Skeletal muscle tissue (tissue), 4 donors: ENCODE data around the gene CCDC186. TPM values are rescaled to one million over a fixed set of nuclear protein-coding genes. Genes with fewer than 3 reads are reported as not detected.

Experiments used
- H3K27ac ChIP-seq: one replicate; pipeline ENCODE4 v1.7.0; 2013; ENCODE audit warnings: mild to moderate bottlenecking, low read depth, low read length, inconsistent platforms
- H3K27me3 ChIP-seq, 3 donors: one replicate each; pipeline ENCODE4 v1.7.0; 2013; ENCODE audit warnings: low read length in 3 of 3; ENCODE audit not compliant: control insufficient read depth in 3 of 3, insufficient read depth in 3 of 3
- H3K36me3 ChIP-seq, 3 donors: one replicate each; pipeline ENCODE4 v1.7.0; 2013; ENCODE audit warnings: low read length in 3 of 3; ENCODE audit not compliant: control insufficient read depth in 3 of 3, insufficient read depth in 3 of 3
- H3K4me1 ChIP-seq, 3 donors: one replicate each; pipeline ENCODE4 v1.7.0; 2013; ENCODE audit warnings: low read length in 3 of 3, mild to moderate bottlenecking in 3 of 3; ENCODE audit not compliant: control insufficient read depth in 3 of 3, insufficient read depth in 3 of 3
- H3K4me3 ChIP-seq, 3 donors: one replicate each; pipeline ENCODE4 v1.7.0; 2013; ENCODE audit warnings: low read length in 3 of 3
- H3K9ac ChIP-seq, 3 donors: one replicate each; pipeline ENCODE4 v1.7.0; 2013; ENCODE audit warnings: low read length in 3 of 3, mild to moderate bottlenecking in 3 of 3, moderate library complexity in 2 of 3, low read depth in 1 of 3
- H3K9me3 ChIP-seq, 3 donors: one replicate each; pipeline ENCODE4 v1.7.0; 2013; ENCODE audit warnings: low read length in 3 of 3; ENCODE audit not compliant: control insufficient read depth in 3 of 3
- total RNA-seq: library from RNA; depleted of rRNA; stranded (reverse); fragments of >200 nt; gene quantifications from one replicate; pipeline ENCODE4 v1.2.3, GENCODE V29; 2014
- donor health status: Osteomylitis.

Gene CCDC186
- total RNA-seq, 1 donor from 2014 or later, result 9.4 TPM

GRCh38 chr10:114199239-114199638, 25.2 kb upstream of the CCDC186 start:
- Histone ChIP-seq H3K36me3 (no peaks in the 10 kb centered on the region), H3K9ac (no peak overlapping the region), H3K27me3 (no peaks in the 10 kb centered on the region), H3K27ac (no peak overlapping the region), H3K4me1 (no peaks in the 10 kb centered on the region), H3K4me3 (no peak overlapping the region), H3K9me3 (no peaks in the 10 kb centered on the region)

- Histone ChIP-seq H3K27me3 (no peaks in the 10 kb centered on the region), H3K36me3 (no peaks in the 10 kb centered on the region), H3K4me1 (no peaks in the 10 kb centered on the region), H3K9ac (no peak overlapping the region), H3K27ac (no peak overlapping the region), H3K4me3 (no peak overlapping the region), H3K9me3 (no peaks in the 10 kb centered on the region)
Measured at GRCh38 chr10:114195079-114195478, 21.1 kb upstream of the CCDC186 start.

- Histone ChIP-seq H3K9ac (no peak overlapping the region), H3K4me1 (no peaks in the 10 kb centered on the region), H3K27ac (no peak overlapping the region), H3K36me3 (no peaks in the 10 kb centered on the region), H3K9me3 (no peaks in the 10 kb centered on the region), H3K27me3 (no peaks in the 10 kb centered on the region), H3K4me3 (no peak overlapping the region)
Measured at GRCh38 chr10:114189700-114190099, 15.7 kb upstream of the CCDC186 start.

- H3K27ac ChIP-seq, result no peak overlapping the region
- H3K4me1 ChIP-seq, result no peaks in the 10 kb centered on the region
- H3K27me3 ChIP-seq, result no peaks in the 10 kb centered on the region
- no peaks in the 10 kb centered on the region for H3K9me3 ChIP-seq
- H3K36me3 ChIP-seq, result no peaks in the 10 kb centered on the region
- no peak overlapping the region for H3K9ac ChIP-seq
- no peak overlapping the region for H3K4me3 ChIP-seq
Measured at GRCh38 chr10:114188900-114189299, 14.9 kb upstream of the CCDC186 start.

GRCh38 chr10:114188001-114188400, 14.0 kb upstream of the CCDC186 start:
- Histone ChIP-seq H3K4me3 (no peak overlapping the region), H3K9me3 (no peaks in the 10 kb centered on the region), H3K9ac (no peak overlapping the region), H3K27ac (no peak overlapping the region), H3K4me1 (no peaks in the 10 kb centered on the region), H3K27me3 (no peaks in the 10 kb centered on the region), H3K36me3 (no peaks in the 10 kb centered on the region)

- Histone ChIP-seq H3K27me3 (no peaks in the 10 kb centered on the region), H3K9me3 (no peaks in the 10 kb centered on the region), H3K27ac (no peak overlapping the region), H3K9ac (no peak overlapping the region), H3K4me1 (peaks cover 0 to 2% (median 0%) of the 10 kb centered on the region in 3 donors), H3K36me3 (no peaks in the 10 kb centered on the region), H3K4me3 (no peak overlapping the region)
Measured at GRCh38 chr10:114184276-114184675, 10.3 kb upstream of the CCDC186 start.

GRCh38 chr10:114183563-114183962, 9.6 kb upstream of the CCDC186 start:
- Histone ChIP-seq H3K27ac (no peak overlapping the region), H3K27me3 (no peaks in the 10 kb centered on the region), H3K9ac (no peak overlapping the region), H3K36me3 (no peaks in the 10 kb centered on the region), H3K4me3 (no peak overlapping the region), H3K9me3 (no peaks in the 10 kb centered on the region), H3K4me1 (peaks cover 0 to 2% (median 0%) of the 10 kb centered on the region in 3 donors)

- H3K27ac ChIP-seq, result no peak overlapping the region
- H3K27me3 ChIP-seq, result no peaks in the 10 kb centered on the region
- H3K36me3 ChIP-seq, result no peaks in the 10 kb centered on the region
- peak overlapping the region in 1 of 3 donors; percentile 49 for H3K4me3 ChIP-seq
- H3K4me1 ChIP-seq, result peaks cover 0 to 2% (median 0%) of the 10 kb centered on the region in 3 donors
- H3K9me3 ChIP-seq, result no peaks in the 10 kb centered on the region
- H3K9ac ChIP-seq, result no peak overlapping the region
Measured at GRCh38 chr10:114181971-114182370, 8.0 kb upstream of the CCDC186 start.

GRCh38 chr10:114180937-114181336, 6.9 kb upstream of the CCDC186 start:
- no peaks in the 10 kb centered on the region for H3K9me3 ChIP-seq
- no peak overlapping the region for H3K9ac ChIP-seq
- H3K27me3 ChIP-seq, result no peaks in the 10 kb centered on the region
- H3K27ac ChIP-seq, result no peak overlapping the region
- H3K4me1 ChIP-seq, result peaks cover 0 to 2% (median 0%) of the 10 kb centered on the region in 3 donors
- no peak overlapping the region for H3K4me3 ChIP-seq
- no peaks in the 10 kb centered on the region for H3K36me3 ChIP-seq

GRCh38 chr10:114179747-114180146, 5.7 kb upstream of the CCDC186 start:
- H3K4me1 ChIP-seq, result peaks cover 0 to 5% (median 0%) of the 10 kb centered on the region in 3 donors
- H3K4me3 ChIP-seq, result no peak overlapping the region
- no peaks in the 10 kb centered on the region for H3K27me3 ChIP-seq
- H3K27ac ChIP-seq, result no peak overlapping the region
- no peaks in the 10 kb centered on the region for H3K36me3 ChIP-seq
- H3K9me3 ChIP-seq, result no peaks in the 10 kb centered on the region
- H3K9ac ChIP-seq, result no peak overlapping the region

GRCh38 chr10:114179148-114179547, 5.1 kb upstream of the CCDC186 start, which contains the start of gene TDRD1:
TSS of gene TDRD1 (plus strand) at chr10:114179353. CDS start at chr10:114187832, 8,479 bp downstream.
- no peak within 1 kb of the TSS for H3K27ac ChIP-seq
- no peaks in the 10 kb centered on the region for H3K9me3 ChIP-seq
- no peak within 1 kb of the TSS for H3K9ac ChIP-seq
- peaks cover 0 to 10% (median 0%) of the 10 kb centered on the region in 3 donors for H3K4me1 ChIP-seq
- H3K36me3 ChIP-seq, result no peaks in the 10 kb centered on the region
- no peak within 1 kb of the TSS for H3K4me3 ChIP-seq
- no peaks in the 10 kb centered on the region for H3K27me3 ChIP-seq
